ENCODE results near the gene TAOK3.

The TAOK3 gene

DNA sequence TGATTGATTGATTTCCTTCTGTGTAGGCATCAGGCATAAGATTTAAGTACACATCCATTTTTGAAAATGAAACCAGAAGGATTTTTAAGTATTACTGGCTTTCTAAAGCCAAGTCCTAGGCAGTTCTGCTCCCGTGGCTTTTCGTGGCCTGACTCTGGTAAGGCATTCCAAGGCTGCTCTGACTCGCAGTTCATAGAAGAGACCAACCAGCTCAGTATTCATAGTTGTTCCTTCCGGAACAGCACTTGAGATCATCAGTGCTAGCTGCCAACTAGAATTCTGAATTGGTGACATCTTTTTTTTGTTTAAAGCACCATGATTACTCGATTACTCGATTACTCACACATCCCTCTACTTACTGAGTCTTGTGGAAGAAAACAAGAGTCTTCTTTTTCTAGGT lies 29.5 kb upstream of the TAOK3 start:
- no peak overlapping the region for H3K4me2 ChIP-seq (ENCODE audit: low read length)
- H3K9me2 ChIP-seq (replicated peaks; ENCODE audit: control insufficient read depth, low read length) = no peaks in the 10 kb centered on the region
- no peaks in the 10 kb centered on the region; the same call in 1 of the 2 replicates for H4K20me1 ChIP-seq (ENCODE audit: control insufficient read depth, insufficient read depth, low read depth, low read length)
- H3K4me1 ChIP-seq (ENCODE audit: control insufficient read depth, low read length) = no peaks in the 10 kb centered on the region
- H3K9me3 ChIP-seq (ENCODE audit: control insufficient read depth, insufficient read depth, low read length) = no peaks in the 10 kb centered on the region
- H3K27me3 ChIP-seq (ENCODE audit: control insufficient read depth, low read length) = no peaks in the 10 kb centered on the region
- no peak overlapping the region for H3K27ac ChIP-seq (ENCODE audit: low read depth, low read length)
- TF ChIP-seq, protein P1, sequence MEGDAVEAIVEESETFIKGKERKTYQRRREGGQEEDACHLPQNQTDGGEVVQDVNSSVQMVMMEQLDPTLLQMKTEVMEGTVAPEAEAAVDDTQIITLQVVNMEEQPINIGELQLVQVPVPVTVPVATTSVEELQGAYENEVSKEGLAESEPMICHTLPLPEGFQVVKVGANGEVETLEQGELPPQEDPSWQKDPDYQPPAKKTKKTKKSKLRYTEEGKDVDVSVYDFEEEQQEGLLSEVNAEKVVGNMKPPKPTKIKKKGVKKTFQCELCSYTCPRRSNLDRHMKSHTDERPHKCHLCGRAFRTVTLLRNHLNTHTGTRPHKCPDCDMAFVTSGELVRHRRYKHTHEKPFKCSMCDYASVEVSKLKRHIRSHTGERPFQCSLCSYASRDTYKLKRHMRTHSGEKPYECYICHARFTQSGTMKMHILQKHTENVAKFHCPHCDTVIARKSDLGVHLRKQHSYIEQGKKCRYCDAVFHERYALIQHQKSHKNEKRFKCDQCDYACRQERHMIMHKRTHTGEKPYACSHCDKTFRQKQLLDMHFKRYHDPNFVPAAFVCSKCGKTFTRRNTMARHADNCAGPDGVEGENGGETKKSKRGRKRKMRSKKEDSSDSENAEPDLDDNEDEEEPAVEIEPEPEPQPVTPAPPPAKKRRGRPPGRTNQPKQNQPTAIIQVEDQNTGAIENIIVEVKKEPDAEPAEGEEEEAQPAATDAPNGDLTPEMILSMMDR (IDR thresholded peaks at IDR 0.05; ENCODE audit: low read depth, low read length, poor library complexity, severe bottlenecking) = no peak
- TF ChIP-seq EZH2phosphoT487 (IDR thresholded peaks at IDR 0.05; ENCODE audit: borderline replicate concordance, low read length) = no peak
- H3F3A ChIP-seq (ENCODE audit: control insufficient read depth, insufficient read depth) = 0 out of 2 replicates have a peak, but pooled peaks cover 4% of the 10 kb centered on the region
- H3K79me2 ChIP-seq (ENCODE audit: control insufficient read depth, low read length) = no peaks in the 10 kb centered on the region
- H3K4me3 ChIP-seq (ENCODE audit: low read length) = no peak overlapping the region
- H3K36me3 ChIP-seq (ENCODE audit: control insufficient read depth, low read length) = peaks cover 73% of the 10 kb centered on the region

- no peaks in the 10 kb centered on the region for H3F3A ChIP-seq (ENCODE audit: control insufficient read depth, insufficient read depth)
- H3K4me2 ChIP-seq (ENCODE audit: low read length) = no peak overlapping the region
- H3K4me3 ChIP-seq (ENCODE audit: low read length) = no peak overlapping the region
- H3K36me3 ChIP-seq (ENCODE audit: control insufficient read depth, low read length) = peaks cover 61% of the 10 kb centered on the region
- no peaks in the 10 kb centered on the region for H3K9me2 ChIP-seq (replicated peaks; ENCODE audit: control insufficient read depth, low read length)
- H3K4me1 ChIP-seq (ENCODE audit: control insufficient read depth, low read length) = no peaks in the 10 kb centered on the region
- no peaks in the 10 kb centered on the region for H3K9me3 ChIP-seq (ENCODE audit: control insufficient read depth, insufficient read depth, low read length)
- TF ChIP-seq EZH2phosphoT487 (IDR thresholded peaks at IDR 0.05; ENCODE audit: borderline replicate concordance, low read length) = no peak
- TF ChIP-seq, protein P1 (IDR thresholded peaks at IDR 0.05; ENCODE audit: low read depth, low read length, poor library complexity, severe bottlenecking) = no peak
- 0 out of 2 replicates have a peak, but pooled peaks cover 3% of the 10 kb centered on the region for H4K20me1 ChIP-seq (ENCODE audit: control insufficient read depth, insufficient read depth, low read depth, low read length)
- no peak overlapping the region for H3K27ac ChIP-seq (ENCODE audit: low read depth, low read length)
- no peaks in the 10 kb centered on the region for H3K79me2 ChIP-seq (ENCODE audit: control insufficient read depth, low read length)
- H3K27me3 ChIP-seq (ENCODE audit: control insufficient read depth, low read length) = no peaks in the 10 kb centered on the region
Observed at GRCh38 chr12:118398940-118399339, 26.2 kb upstream of the TAOK3 start.

DNA sequence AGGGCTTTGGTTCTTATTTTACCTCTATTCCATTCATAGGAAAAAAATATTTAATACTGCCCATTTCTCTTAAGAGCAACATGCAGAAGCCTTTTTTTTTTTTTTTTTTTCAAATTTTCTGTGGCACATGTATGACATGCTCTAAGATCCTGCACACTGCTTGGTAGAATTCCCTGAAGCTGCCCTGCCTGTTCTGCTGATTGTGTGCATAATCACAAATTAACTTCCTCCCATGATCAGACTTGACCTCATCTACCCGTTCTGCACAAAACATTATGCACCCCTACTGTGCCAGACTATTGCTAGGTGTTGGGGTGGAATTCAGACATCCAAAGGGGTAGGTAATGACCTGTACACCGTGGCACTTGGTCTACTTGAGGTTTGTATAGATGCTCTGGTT lies 25.8 kb upstream of the TAOK3 start:
- no peaks in the 10 kb centered on the region for H3K79me2 ChIP-seq (ENCODE audit: control insufficient read depth, low read length)
- H3F3A ChIP-seq (ENCODE audit: control insufficient read depth, insufficient read depth) = no peaks in the 10 kb centered on the region
- H3K4me1 ChIP-seq (ENCODE audit: control insufficient read depth, low read length) = no peaks in the 10 kb centered on the region
- no peaks in the 10 kb centered on the region for H3K9me3 ChIP-seq (ENCODE audit: control insufficient read depth, insufficient read depth, low read length)
- H3K27ac ChIP-seq (ENCODE audit: low read depth, low read length) = no peak overlapping the region
- no peaks in the 10 kb centered on the region for H3K9me2 ChIP-seq (replicated peaks; ENCODE audit: control insufficient read depth, low read length)
- H3K36me3 ChIP-seq (ENCODE audit: control insufficient read depth, low read length) = peaks cover 57% of the 10 kb centered on the region
- no peak overlapping the region for H3K4me2 ChIP-seq (ENCODE audit: low read length)
- H3K27me3 ChIP-seq (ENCODE audit: control insufficient read depth, low read length) = no peaks in the 10 kb centered on the region
- no peak overlapping the region for H3K4me3 ChIP-seq (ENCODE audit: low read length)
- TF ChIP-seq EZH2phosphoT487 (IDR thresholded peaks at IDR 0.05; ENCODE audit: borderline replicate concordance, low read length) = no peak
- TF ChIP-seq, protein P1 (IDR thresholded peaks at IDR 0.05; ENCODE audit: low read depth, low read length, poor library complexity, severe bottlenecking) = no peak
- 0 out of 2 replicates have a peak, but pooled peaks cover 3% of the 10 kb centered on the region for H4K20me1 ChIP-seq (ENCODE audit: control insufficient read depth, insufficient read depth, low read depth, low read length)

Measured in DOHH2 (cell line).